Transverse colon (tissue), 4 donors: ENCODE results near the gene MADD.

Experiments
- CTCF ChIP-seq, 5 experiments: fragments of 200-600 bp in 3 of 5; fragments of 450-650 bp in 2 of 5; sonication (generic) in 3 of 5; IDR thresholded peaks; 1 replicate in 2 of 5; 2 replicates in 3 of 5; pipeline ENCODE4 v1.5.1; 2016 to 2017; ENCODE audit warnings: antibody characterized with exemption in 5 of 5, inconsistent platforms in 3 of 5, mild to moderate bottlenecking in 2 of 5, moderate library complexity in 1 of 5
- EP300 ChIP-seq: sonication (generic); formaldehyde crosslinking; IDR thresholded peaks from one replicate; pipeline ENCODE4 v1.6.1; 2017; ENCODE audit warnings: antibody characterized with exemption, low read depth
- POLR2A ChIP-seq: fragments of 450-650 bp; IDR thresholded peaks from one replicate; pipeline ENCODE4 v1.6.1; 2016; ENCODE audit warnings: antibody characterized with exemption, mild to moderate bottlenecking, moderate library complexity
- POLR2AphosphoS5 ChIP-seq, 3 donors: sonication (generic); formaldehyde crosslinking; IDR thresholded peaks; one replicate each; pipeline ENCODE4 v1.6.1; 2016; ENCODE audit warnings: antibody characterized with exemption in 3 of 3

- TF ChIP-seq CTCF (IDR thresholded peaks at IDR 0.05) = no peak
- TF ChIP-seq POLR2A = no peak
- TF ChIP-seq POLR2AphosphoS5 (IDR thresholded peaks at IDR 0.05) = no peak
- TF ChIP-seq EP300 = no peak
These were observed 57.1 kb downstream of the MADD start for GRCh38 chr11:47327025-47327424.
